B cell (primary cell): ENCODE measurements around the gene BRIP1.
"Not testable (repeated sequence)": the region's sequence is repeated elsewhere in the genome, so short reads cannot be mapped to it uniquely, and the experiment has no call there.

Experiments
- CTCF ChIP-seq: fragments of 200-600 bp; IDR thresholded peaks from one replicate; pipeline ENCODE4 v1.8.0; 2022; ENCODE audit warnings: antibody characterized with exemption, mild to moderate bottlenecking
- EZH2 ChIP-seq: IDR thresholded peaks from 2 replicates; pipeline ENCODE4 v1.6.1; 2012; ENCODE audit warnings: borderline replicate concordance, low read depth, mild to moderate bottlenecking, moderate library complexity, low read length; ENCODE audit not compliant: insufficient read depth, poor library complexity, severe bottlenecking

DNA sequence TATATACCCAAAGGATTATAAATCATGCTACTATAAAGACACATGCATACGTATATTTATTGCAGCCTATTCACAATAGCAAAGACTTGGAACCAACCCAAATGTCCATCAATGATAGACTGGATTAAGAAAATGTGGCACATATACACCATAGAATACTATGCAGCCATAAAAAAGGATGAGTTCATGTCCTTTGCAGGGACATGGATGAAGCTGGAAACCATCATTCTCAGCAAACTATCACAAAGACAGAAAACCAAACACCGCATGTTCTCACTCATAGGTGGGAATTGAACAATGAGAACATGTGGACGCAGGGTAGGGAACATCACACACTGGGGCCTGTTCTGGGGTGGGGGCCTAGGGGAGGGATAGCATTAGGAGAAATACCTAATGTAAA lies 89.2 kb downstream of the BRIP1 start:
- not testable (repeated sequence) for TF ChIP-seq CTCF, EZH2
